ENCODE measurements around the gene GRAMD2B. TPM values are rescaled to one million over a fixed set of nuclear protein-coding genes. Genes with fewer than 3 reads are reported as not detected.

GRAMD2B gene
- total RNA-seq, 1 donor from 2014 or later, result 11.0 TPM

- no peak overlapping the region for H3K27ac ChIP-seq
- H3K79me2 ChIP-seq (ENCODE audit: low read depth), result peaks cover 16% of the 10 kb centered on the region
- H4K20me1 ChIP-seq (ENCODE audit: low read depth), result no peaks in the 10 kb centered on the region
- Mint-ChIP-seq H3K36me3 (no peaks in the 10 kb centered on the region), H3K9me3 (no peaks in the 10 kb centered on the region), H3K27ac (no peak overlapping the region), H3K27me3 (ENCODE audit: insufficient read depth, low read depth) (peaks cover 3% of the 10 kb centered on the region), H3K4me1 (peaks cover 9% of the 10 kb centered on the region), H3K4me3 (no peak overlapping the region)
- H2AFZ ChIP-seq (replicated peaks), result no peak overlapping the region
- H3K4me3 ChIP-seq, result no peak overlapping the region
- no peak overlapping the region for H3K9ac ChIP-seq
- H3K9me3 ChIP-seq (ENCODE audit: low read depth), result no peaks in the 10 kb centered on the region
- no peaks in the 10 kb centered on the region for H3K27me3 ChIP-seq
- DNase-seq (ENCODE audit: low spot score), result no peak
- no peak for TF ChIP-seq EZH2phosphoT487 (IDR thresholded peaks at IDR 0.05)
- peaks cover 10% of the 10 kb centered on the region for H3K4me1 ChIP-seq
- no peak overlapping the region for H3K4me2 ChIP-seq
- peaks cover 9% of the 10 kb centered on the region for H3F3A ChIP-seq (ENCODE audit: low read depth)
- H3K36me3 ChIP-seq, result no peaks in the 10 kb centered on the region
Observed at GRCh38 chr5:126428421-126428820, 5.2 kb downstream of the GRAMD2B start.

- TF ChIP-seq CTCF (IDR thresholded peaks at IDR 0.05) (no peak), EZH2 (IDR thresholded peaks at IDR 0.05) (no peak)
- Histone ChIP-seq H3K79me2 (ENCODE audit: low read depth) (peaks cover 5% of the 10 kb centered on the region), H3K4me2 (no peak overlapping the region)
Observed at GRCh38 chr5:126430631-126431030, 7.4 kb downstream of the GRAMD2B start.

GRCh38 chr5:126433701-126434100, 10.5 kb downstream of the GRAMD2B start:
- Mint-ChIP-seq H3K27ac (no peak overlapping the region), H3K4me3 (no peak overlapping the region), H3K27me3 (ENCODE audit: insufficient read depth, low read depth) (no peaks in the 10 kb centered on the region), H3K4me1 (no peaks in the 10 kb centered on the region), H3K9me3 (peaks cover 2% of the 10 kb centered on the region), H3K36me3 (peaks cover 2% of the 10 kb centered on the region)
- no peaks in the 10 kb centered on the region for H3K36me3 ChIP-seq
- H3K27me3 ChIP-seq, result no peaks in the 10 kb centered on the region
- H3K9me3 ChIP-seq (ENCODE audit: low read depth), result no peaks in the 10 kb centered on the region
- H3F3A ChIP-seq (ENCODE audit: low read depth), result no peaks in the 10 kb centered on the region
- no peak overlapping the region for H3K27ac ChIP-seq
- no peak overlapping the region for H3K4me3 ChIP-seq
- H3K4me1 ChIP-seq, result no peaks in the 10 kb centered on the region
- no peaks in the 10 kb centered on the region for H4K20me1 ChIP-seq (ENCODE audit: low read depth)
- H3K4me2 ChIP-seq, result no peak overlapping the region
- no peaks in the 10 kb centered on the region for H3K79me2 ChIP-seq (ENCODE audit: low read depth)
- TF ChIP-seq CTCF (IDR thresholded peaks at IDR 0.05) (no peak), EZH2 (IDR thresholded peaks at IDR 0.05) (no peak), EZH2phosphoT487 (IDR thresholded peaks at IDR 0.05) (no peak)
- H3K9ac ChIP-seq, result no peak overlapping the region
- no peak for DNase-seq (ENCODE audit: low spot score)
- H2AFZ ChIP-seq (replicated peaks), result no peak overlapping the region

More at GRCh38 chr5:126430631-126431030, 7.4 kb downstream of the GRAMD2B start:
- Mint-ChIP-seq H3K4me1 (no peaks in the 10 kb centered on the region), H3K27me3 (ENCODE audit: insufficient read depth, low read depth) (no peaks in the 10 kb centered on the region), H3K27ac (no peak overlapping the region), H3K4me3 (no peak overlapping the region), H3K9me3 (no peaks in the 10 kb centered on the region), H3K36me3 (no peaks in the 10 kb centered on the region)
- Histone ChIP-seq H4K20me1 (ENCODE audit: low read depth) (no peaks in the 10 kb centered on the region), H3K9ac (no peak overlapping the region), H3K27ac (no peak overlapping the region), H3F3A (ENCODE audit: low read depth) (no peaks in the 10 kb centered on the region), H3K36me3 (no peaks in the 10 kb centered on the region), H2AFZ (replicated peaks) (no peak overlapping the region), H3K4me1 (no peaks in the 10 kb centered on the region), H3K9me3 (ENCODE audit: low read depth) (no peaks in the 10 kb centered on the region), H3K4me3 (no peak overlapping the region), H3K27me3 (no peaks in the 10 kb centered on the region)
- no peak for DNase-seq (ENCODE audit: low spot score)

DNA sequence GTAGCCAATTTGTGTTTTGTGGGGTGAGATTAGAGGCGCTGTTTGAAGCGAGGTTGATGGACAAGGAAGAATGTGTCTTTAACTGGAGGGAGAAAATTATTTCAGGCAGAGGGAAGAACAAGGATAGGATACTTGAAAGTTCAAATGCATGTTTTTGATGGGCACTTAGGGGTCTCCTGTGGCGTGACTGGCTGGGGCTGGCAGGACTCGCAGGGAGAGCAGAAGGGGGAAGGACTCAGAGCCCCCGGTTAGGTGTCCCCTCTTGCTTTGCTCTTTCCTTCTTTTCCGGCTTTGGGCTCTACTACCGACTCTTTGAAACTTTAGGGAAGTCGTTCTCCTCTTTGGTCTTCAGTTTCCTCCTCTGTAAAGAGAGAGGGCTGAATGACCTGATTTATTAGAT, 12.1 kb downstream of the GRAMD2B start:
- Mint-ChIP-seq H3K4me3 (no peak overlapping the region), H3K9me3 (peaks cover 2% of the 10 kb centered on the region), H3K27me3 (ENCODE audit: insufficient read depth, low read depth) (no peaks in the 10 kb centered on the region), H3K36me3 (peaks cover 3% of the 10 kb centered on the region), H3K27ac (no peak overlapping the region), H3K4me1 (no peaks in the 10 kb centered on the region)
- Histone ChIP-seq H3K79me2 (ENCODE audit: low read depth) (no peaks in the 10 kb centered on the region), H2AFZ (replicated peaks) (no peak overlapping the region), H3K9ac (no peak overlapping the region), H3K36me3 (no peaks in the 10 kb centered on the region), H3K27ac (no peak overlapping the region), H3F3A (ENCODE audit: low read depth) (no peaks in the 10 kb centered on the region), H3K4me1 (no peaks in the 10 kb centered on the region), H3K9me3 (ENCODE audit: low read depth) (no peaks in the 10 kb centered on the region), H4K20me1 (ENCODE audit: low read depth) (no peaks in the 10 kb centered on the region), H3K4me3 (no peak overlapping the region), H3K4me2 (no peak overlapping the region), H3K27me3 (no peaks in the 10 kb centered on the region)
- no peak for DNase-seq (ENCODE audit: low spot score)
- TF ChIP-seq CTCF (IDR thresholded peaks at IDR 0.05) (no peak), EZH2phosphoT487 (IDR thresholded peaks at IDR 0.05) (no peak), EZH2 (IDR thresholded peaks at IDR 0.05) (no peak)
